Natural killer cell (primary cell): Measurements from ENCODE around the gene REG1B. TPM values are rescaled to one million over a fixed set of nuclear protein-coding genes. Genes with fewer than 3 reads are reported as not detected.

ENCODE experiments used
- ATAC-seq, 3 donors: fragments of 150-1000 bp in 2 of 3; fragments of 200-7000 bp in 1 of 3; cut with Tn5 transposase; 1 replicate in 1 of 3; 2 replicates in 2 of 3; pipeline ENCODE4 v1.10.0; 2021; ENCODE audit warnings: mild to moderate bottlenecking in 2 of 3, moderate library complexity in 2 of 3
- DNase-seq, 2 donors: peaks; one replicate each; pipeline versions ENCODE4 v3.0.0 to v3.0.0-alpha.2; 2013 to 2021; ENCODE audit warnings: mixed read lengths in 1 of 2
- H3K27ac ChIP-seq: one replicate; pipeline ENCODE4 v1.5.1; 2013; ENCODE audit warnings: mild to moderate bottlenecking, low read length
- H3K27me3 ChIP-seq: one replicate; pipeline ENCODE4 v1.6.1; 2013; ENCODE audit warnings: low read length; ENCODE audit not compliant: control insufficient read depth, insufficient read depth
- H3K36me3 ChIP-seq: one replicate; pipeline ENCODE4 v1.6.1; 2013; ENCODE audit warnings: low read length; ENCODE audit not compliant: control insufficient read depth, insufficient read depth
- H3K4me1 ChIP-seq: one replicate; pipeline ENCODE4 v1.6.1; 2013; ENCODE audit warnings: low read length; ENCODE audit not compliant: control insufficient read depth, insufficient read depth
- H3K4me3 ChIP-seq: one replicate; pipeline ENCODE4 v1.5.1; 2013; ENCODE audit warnings: low read length
- H3K9me3 ChIP-seq: one replicate; pipeline ENCODE4 v1.6.1; 2013; ENCODE audit warnings: low read length; ENCODE audit not compliant: control insufficient read depth, insufficient read depth
- H3K27ac Mint-ChIP-seq, 2 donors: one replicate each; pipeline ENCODE4 v1.8.0; 2022; ENCODE audit warnings: mild to moderate bottlenecking in 2 of 2, mixed read lengths in 2 of 2, moderate library complexity in 1 of 2
- H3K27me3 Mint-ChIP-seq, 2 donors: one replicate each; pipeline ENCODE4 v1.8.0; 2022; ENCODE audit warnings: low read depth in 2 of 2, mixed read lengths in 2 of 2
- H3K36me3 Mint-ChIP-seq: one replicate; pipeline ENCODE4 v1.8.0; 2022; ENCODE audit warnings: mixed read lengths
- H3K4me1 Mint-ChIP-seq, 2 donors: one replicate each; pipeline ENCODE4 v1.8.0; 2022; ENCODE audit warnings: mixed read lengths in 2 of 2
- H3K4me3 Mint-ChIP-seq: one replicate; pipeline ENCODE4 v1.8.0; 2022; ENCODE audit warnings: mild to moderate bottlenecking, moderate library complexity, mixed read lengths
- H3K9me3 Mint-ChIP-seq, 2 donors: one replicate each; pipeline ENCODE4 v1.8.0; 2022; ENCODE audit warnings: mixed read lengths in 2 of 2
- WGBS: methylation state at CpG from one replicate; pipeline ENCODE4 v1.1.7; 2013; ENCODE audit warnings: missing lambda C conversion rate; ENCODE audit not compliant: insufficient coverage; 5-methylcytosine and 5-hydroxymethylcytosine counted together
- intact Hi-C: fragments of 100-400 bp; cut with micrococcal nuclease; formaldehyde crosslinking; loops from one replicate; pipeline ENCODE4 v1.14.2; 2022
- total RNA-seq, 4 donors: library from RNA; stranded (reverse); fragments of 120-200 nt in 1 of 4; gene quantifications; one replicate each; pipeline versions ENCODE4 v1.2.3 to v1.2.4, GENCODE V29; 2013 to 2022
- TF ChIP-seq, protein P1 (sequence below): fragments of 200-600 bp; IDR thresholded peaks from one replicate; pipeline ENCODE4 v1.8.0; 2022; ENCODE audit warnings: antibody characterized with exemption

REG1B gene
- total RNA-seq, 3 donors from 2014 or later (not counting 1 experiment from before 2014, with no cell fraction given): not detected

DNA sequence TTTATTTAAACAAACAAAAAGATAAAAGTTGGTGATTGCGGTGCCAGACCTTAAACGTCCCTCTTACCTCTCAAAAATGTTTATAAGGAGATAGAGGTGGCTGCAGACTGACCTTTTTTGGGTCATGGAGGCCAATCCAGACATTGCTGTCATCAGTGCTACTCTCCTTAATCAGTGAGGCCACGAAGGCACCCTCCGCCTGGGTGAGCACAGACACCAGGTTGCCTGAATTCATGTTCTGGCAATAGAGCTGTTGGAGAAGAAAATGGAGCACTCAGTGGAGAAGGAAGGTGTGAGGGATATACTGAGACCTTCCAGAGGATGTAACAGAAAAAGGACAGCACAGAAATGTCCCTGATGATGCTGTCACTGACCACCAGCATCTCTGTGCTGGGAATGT, 1.5 kb downstream of the REG1B start:
- Mint-ChIP-seq H3K27ac (no peak overlapping the region), H3K9me3 (peaks cover 6 to 18% of the 10 kb centered on the region in 2 donors), H3K27me3 (no peaks in the 10 kb centered on the region), H3K36me3 (no peaks in the 10 kb centered on the region), H3K4me3 (no peak overlapping the region), H3K4me1 (no peaks in the 10 kb centered on the region)
- WGBS: 91% methylated on average over 4 of the region's 4 CpGs
- Histone ChIP-seq H3K4me3 (no peak overlapping the region), H3K27me3 (no peaks in the 10 kb centered on the region), H3K36me3 (no peaks in the 10 kb centered on the region), H3K27ac (no peak overlapping the region), H3K9me3 (peaks cover 4% of the 10 kb centered on the region), H3K4me1 (no peaks in the 10 kb centered on the region)
- ATAC-seq: no peak
- TF ChIP-seq, protein P1, sequence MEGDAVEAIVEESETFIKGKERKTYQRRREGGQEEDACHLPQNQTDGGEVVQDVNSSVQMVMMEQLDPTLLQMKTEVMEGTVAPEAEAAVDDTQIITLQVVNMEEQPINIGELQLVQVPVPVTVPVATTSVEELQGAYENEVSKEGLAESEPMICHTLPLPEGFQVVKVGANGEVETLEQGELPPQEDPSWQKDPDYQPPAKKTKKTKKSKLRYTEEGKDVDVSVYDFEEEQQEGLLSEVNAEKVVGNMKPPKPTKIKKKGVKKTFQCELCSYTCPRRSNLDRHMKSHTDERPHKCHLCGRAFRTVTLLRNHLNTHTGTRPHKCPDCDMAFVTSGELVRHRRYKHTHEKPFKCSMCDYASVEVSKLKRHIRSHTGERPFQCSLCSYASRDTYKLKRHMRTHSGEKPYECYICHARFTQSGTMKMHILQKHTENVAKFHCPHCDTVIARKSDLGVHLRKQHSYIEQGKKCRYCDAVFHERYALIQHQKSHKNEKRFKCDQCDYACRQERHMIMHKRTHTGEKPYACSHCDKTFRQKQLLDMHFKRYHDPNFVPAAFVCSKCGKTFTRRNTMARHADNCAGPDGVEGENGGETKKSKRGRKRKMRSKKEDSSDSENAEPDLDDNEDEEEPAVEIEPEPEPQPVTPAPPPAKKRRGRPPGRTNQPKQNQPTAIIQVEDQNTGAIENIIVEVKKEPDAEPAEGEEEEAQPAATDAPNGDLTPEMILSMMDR: no peak
- intact Hi-C loops: no loop called here
- no peak for DNase-seq

DNA sequence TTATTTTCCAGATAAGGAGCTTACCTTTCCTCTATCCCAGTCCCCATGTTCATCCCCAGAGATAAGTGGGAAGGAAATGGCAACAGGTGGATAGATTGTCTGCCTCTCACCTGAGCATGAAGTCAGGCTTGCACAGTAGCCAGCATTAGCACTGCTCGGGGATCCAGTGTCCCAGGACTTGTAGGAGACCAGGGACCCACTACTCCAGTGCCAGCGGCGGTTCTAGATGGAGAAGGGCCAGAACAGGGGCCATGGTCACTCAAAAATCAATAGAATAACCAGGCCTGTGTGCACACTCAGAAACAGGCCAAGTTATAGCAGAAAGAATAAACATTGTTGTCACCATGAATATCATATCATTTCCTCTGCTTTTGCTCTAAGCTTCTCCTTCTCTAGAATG, 2.4 kb downstream of the REG1B start:
- WGBS: 87% methylated on average over 3 of the region's 3 CpGs
- no peak overlapping the region for H3K4me3 ChIP-seq
- peaks cover 4% of the 10 kb centered on the region for H3K9me3 ChIP-seq
- DNase-seq (no peak), ATAC-seq (no peak)
- no peak overlapping the region for H3K4me3 Mint-ChIP-seq
- H3K27ac Mint-ChIP-seq: no peak overlapping the region
- intact Hi-C loops: no loop called here
- TF ChIP-seq, protein P1: no peak
- no peak overlapping the region for H3K27ac ChIP-seq
- no peaks in the 10 kb centered on the region for H3K27me3 ChIP-seq
- no peaks in the 10 kb centered on the region for H3K27me3 Mint-ChIP-seq
- H3K4me1 ChIP-seq: no peaks in the 10 kb centered on the region
- no peaks in the 10 kb centered on the region for H3K4me1 Mint-ChIP-seq
- H3K9me3 Mint-ChIP-seq: peaks cover 12 to 24% of the 10 kb centered on the region in 2 donors
- H3K36me3 ChIP-seq: no peaks in the 10 kb centered on the region
- H3K36me3 Mint-ChIP-seq: no peaks in the 10 kb centered on the region

DNA sequence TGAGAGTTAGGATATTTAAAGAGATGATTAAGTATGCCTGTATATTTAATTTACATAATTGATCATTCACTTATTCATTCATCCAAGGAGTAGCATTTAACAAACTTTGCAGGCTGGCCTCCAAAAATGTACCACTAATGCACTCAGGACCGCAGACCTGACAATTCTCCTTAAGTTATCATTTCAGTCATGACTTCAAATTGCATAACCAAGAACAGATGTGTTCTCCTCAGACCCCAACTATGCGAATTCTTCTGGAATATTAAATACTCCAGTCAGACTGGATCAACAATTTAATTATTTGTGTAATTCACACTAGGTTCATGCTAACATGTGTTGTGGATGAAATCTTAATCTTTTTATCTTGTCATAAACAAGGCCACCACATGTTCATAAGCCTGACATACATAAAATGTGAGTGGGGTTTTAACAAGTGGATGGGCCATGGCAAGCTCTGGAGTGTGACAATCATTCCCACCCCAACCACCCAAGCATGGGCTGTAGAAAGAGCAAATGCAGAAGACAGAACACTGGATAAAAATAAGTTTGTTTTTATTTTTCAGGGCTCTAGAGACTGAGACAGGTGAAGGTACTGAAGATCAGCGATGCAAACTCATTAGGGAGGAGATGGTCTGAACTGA, 3.2 kb downstream of the REG1B start:
- peaks cover 12 to 28% of the 10 kb centered on the region in 2 donors for H3K9me3 Mint-ChIP-seq
- no peak for ATAC-seq
- Histone ChIP-seq H3K4me3 (no peak overlapping the region), H3K9me3 (peaks cover 4% of the 10 kb centered on the region), H3K4me1 (no peaks in the 10 kb centered on the region), H3K27ac (no peak overlapping the region), H3K27me3 (no peaks in the 10 kb centered on the region), H3K36me3 (no peaks in the 10 kb centered on the region)
- H3K4me3 Mint-ChIP-seq: no peak overlapping the region
- no peaks in the 10 kb centered on the region for H3K36me3 Mint-ChIP-seq
- intact Hi-C loops: no loop called here
- H3K27me3 Mint-ChIP-seq: no peaks in the 10 kb centered on the region
- WGBS: 84% methylated on average over 2 of the region's 3 CpGs
- TF ChIP-seq, protein P1: no peak
- no peaks in the 10 kb centered on the region for H3K4me1 Mint-ChIP-seq
- no peak overlapping the region for H3K27ac Mint-ChIP-seq
- DNase-seq: no peak
